HG02588 (cell line): ENCODE results near the gene USH1C.

Experiments used
- ATAC-seq: cut with Tn5 transposase; IDR thresholded peaks from one replicate; pipeline ENCODE4 v1.9.1; 2021; ENCODE audit warnings: mild to moderate bottlenecking, moderate library complexity; ENCODE audit not compliant: unreplicated experiment

Gene USH1C

DNA sequence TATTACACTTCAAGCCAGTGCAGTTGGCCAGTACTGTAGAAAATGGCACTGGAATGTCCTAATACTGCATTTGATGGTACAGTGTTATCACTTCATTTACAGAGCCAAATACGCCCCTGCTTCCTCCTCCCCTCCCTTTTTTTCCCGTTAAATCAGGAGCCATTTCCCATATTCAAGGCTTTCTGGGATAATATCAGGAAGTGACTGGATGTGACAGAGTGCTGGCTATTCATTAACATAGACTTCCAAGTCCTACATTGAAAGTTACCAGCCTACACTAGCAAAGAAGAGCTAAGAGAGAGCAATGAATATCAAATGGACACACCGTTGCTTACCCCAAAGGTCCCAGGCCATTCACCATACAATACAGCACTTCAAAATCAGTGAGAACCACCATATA lies 35.4 kb downstream of the USH1C start:
- ATAC-seq, result no peak

DNA sequence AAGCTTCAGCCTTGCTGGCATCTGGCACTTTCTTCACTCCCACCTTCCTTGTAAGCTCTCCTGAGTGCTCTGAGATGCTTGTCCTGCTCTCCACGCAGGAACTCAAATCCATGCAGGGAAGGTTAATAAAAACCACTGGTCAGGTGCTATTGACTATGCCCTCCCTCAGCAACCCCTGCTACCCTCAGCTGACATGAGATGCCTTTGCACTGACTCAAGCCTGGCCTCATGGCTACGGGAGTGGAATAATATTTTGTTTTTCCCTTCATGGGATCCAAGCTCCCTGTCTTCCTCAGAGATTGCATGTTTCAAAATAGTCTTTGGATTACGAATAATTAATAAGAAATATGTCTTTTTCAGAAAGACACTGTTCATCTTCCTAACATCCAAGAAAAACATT lies 35.9 kb downstream of the USH1C start:
- ATAC-seq, result no peak

DNA sequence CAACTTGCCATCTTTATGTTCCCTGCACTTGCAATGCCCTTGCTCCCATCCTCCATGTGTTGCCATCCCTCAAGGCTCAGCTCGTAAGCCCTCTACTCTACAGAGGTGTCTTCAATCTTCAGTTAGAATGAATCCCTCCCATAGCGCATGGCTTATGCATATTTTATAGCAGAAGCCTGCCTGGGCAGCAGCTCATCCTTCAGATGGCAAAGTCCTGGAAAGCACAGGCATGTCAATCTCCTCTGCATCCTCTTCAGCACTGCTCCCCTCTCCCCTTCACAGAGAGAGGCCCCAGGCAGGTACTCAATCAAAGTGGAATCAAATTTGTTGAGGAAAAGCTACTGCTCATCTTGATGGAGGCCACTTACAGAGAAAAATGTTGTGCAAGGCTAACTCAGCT lies 36.4 kb downstream of the USH1C start:
- ATAC-seq, result no peak

DNA sequence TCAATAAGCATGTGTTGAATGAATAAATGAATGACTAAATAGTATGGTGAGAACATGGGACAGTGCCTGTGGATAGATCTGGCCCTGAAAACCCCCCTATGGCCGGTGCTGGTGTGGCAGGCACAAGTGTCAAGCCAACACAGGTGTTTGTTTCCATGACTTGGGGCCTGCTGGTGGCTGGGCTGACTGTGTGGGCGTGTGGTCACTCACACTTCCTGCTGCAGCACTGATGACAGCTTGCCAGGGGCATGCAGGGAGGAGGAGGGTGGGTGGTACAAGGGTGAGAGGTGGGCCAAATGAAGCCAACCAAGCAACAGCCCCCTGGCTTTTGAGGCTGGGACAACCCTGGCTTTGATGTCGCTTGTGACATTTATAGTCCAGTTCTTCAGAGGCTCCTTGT lies 37.3 kb downstream of the USH1C start:
- ATAC-seq, result peak; percentile 66

DNA sequence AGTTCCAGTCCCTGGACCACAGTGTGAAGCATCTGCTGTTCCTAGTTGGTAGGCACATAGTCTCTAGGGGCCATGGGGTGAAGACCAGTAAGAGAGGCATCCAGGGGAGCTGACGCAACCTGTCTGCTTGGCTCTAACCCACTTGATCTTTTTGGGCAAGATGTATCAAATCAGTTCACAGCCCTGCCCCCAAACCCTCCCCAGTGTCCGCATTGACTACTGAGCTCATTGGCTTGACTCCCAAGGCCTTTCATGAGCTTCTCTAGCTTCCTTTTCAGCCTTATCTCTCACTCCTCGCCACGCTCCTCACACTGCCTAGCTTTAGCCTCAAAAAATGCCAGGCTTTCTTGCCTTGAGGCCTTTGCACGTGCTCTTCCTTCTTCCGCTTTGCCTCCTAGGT lies 37.9 kb downstream of the USH1C start:
- no peak for ATAC-seq

DNA sequence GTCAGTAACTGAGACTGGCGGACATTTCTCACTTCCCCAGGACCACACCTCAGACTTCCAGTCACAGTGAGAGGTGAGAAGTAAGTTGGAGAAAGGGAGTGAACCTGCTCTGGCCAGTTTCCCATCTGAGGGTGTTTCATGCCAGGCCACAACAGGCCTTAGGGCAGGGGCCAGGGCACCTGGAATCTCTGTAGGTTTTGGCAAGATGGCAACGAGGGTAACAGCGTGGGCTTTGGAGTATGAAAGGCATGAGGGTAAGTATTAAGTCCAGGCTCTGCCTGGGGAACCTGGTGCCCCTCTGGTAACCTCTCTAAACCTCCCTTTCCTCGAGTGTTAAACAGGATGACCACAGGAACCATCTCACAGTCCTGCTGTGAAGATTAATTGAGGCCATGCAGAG lies 39.1 kb downstream of the USH1C start:
- no peak for ATAC-seq

DNA sequence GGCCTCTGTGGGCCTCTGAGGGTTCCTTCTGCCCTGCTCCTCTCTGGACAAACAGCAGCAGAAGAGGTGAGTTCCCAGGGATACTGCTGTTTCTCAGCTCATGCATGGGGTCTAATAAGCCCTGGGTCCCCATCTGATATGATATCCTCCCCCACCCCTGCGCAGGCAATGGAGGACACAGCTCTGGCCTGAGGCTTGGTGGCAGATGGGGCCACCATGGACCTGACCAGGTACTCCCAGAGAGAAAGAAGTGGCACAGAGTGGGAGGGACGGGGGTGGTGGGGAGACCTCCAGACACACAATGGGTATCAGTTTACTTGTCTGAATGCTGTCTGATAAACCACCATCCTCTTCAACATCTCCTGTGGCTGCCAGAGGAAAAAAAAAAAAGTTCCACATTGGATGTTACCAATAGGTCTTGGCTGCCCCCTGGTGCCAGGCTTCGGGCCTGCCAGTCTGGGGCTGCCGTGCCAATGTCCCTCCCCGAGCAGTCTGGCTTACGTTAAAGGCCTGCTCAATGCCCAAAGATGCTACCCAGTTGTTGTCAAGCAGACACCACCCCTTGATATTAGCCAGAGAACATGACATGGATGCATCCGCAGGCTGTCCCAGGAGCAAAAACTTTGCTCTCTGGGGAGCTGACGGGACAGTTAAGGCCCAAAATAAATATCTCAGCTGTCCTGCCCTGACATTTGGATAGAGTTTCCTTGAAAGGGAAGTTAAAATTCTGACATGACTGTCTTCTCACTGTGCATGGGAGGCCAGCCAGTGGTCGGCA lies 39.7 kb downstream of the USH1C start:
- ATAC-seq, result peak; percentile 52

DNA sequence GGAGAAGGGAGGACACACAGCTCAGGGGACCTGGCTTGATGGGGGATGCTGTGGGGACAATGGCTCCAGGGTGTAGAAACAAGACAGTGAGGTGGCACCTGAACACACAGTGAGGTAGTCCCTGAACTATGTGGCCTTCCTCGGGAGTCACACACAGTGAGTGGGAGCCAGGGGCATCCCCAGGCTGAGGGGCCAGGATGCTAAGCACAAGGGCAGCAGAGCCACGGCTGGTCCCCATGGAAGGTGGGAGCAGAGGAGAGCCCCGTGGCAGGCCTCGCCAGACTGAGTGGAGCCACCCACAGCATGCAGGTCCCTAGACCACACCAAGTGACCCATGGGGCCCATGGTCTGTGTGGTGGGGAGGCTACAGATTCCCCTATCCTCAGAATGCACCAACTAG lies 41.6 kb downstream of the USH1C start:
- no peak for ATAC-seq

DNA sequence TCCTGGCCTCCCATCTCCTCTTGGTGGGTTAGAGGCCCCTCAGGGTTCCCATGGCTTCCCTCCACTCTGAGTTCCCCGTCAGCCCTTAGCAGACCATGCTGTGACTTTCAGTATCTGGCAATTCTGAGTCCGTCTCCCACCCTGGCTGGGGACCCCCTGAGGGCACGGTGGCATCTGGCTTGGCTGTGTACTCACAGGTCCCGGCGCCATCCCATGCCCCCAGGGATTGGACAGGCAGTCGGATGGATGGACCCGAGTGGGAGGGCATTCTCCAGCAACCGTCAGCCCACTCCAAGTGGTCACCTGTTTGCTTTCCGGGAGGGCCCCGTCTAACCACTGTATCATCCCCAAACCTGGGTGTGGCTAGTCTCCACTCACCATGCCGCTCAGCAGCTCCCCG lies 43.5 kb downstream of the USH1C start:
- no peak for ATAC-seq

DNA sequence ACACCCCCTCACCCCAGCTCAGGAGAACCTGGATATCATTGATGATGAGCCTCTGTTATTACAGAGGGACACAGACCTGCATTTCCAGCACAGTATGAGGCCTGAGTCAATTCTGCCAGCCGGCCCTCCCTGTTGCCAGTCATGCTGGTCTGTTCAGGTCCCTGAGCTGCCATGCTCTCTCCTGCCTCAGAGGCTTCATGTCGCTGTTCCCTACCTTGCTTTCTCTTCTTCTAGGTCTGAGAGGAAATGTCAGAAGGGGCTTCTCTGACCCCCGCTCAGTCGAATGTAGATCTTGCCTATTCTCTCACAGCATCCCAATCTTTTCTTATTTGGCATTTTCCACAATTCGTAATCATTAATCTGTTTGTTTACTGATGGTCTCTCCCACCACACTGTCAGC lies 45.7 kb downstream of the USH1C start:
- no peak for ATAC-seq

DNA sequence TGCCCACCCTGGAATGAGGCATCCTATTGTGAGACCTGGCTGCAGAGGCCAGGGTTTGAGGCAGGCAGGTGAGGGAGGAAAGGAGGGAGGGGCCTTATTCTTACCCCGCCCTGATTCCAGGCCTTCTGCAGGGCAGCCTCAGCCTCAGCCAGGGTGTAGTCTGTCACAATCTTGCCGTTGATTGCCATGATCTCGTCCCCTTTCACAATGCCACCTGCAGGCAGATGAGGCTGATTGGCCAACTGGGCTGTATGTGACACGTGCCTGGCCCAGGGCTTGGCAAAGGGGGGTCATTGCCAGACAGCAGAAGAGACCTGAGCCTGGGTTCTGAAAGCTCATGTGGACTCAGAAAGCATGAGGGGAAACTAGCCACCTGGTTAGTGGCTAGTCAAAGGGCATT lies 46.2 kb downstream of the USH1C start:
- no peak for ATAC-seq

DNA sequence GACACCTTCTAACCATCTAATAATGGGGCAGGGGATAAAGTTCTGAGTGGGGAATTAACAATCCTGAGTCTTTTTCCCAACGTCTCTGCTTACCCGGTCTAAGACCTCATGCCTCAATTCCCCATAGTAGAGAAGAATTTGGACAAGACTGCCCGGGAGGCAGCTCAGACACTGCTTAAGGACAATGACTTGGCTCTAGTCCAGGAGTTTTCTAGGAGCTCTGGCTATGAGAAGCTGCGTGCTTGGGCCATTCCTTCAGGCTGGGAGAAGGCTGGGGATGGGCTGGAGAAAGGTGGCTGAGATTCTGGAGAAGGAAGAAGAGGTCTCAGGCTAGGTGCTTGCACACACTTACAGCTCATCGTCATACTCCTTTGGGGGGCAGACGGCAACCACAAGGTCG lies 47.8 kb downstream of the USH1C start:
- no peak for ATAC-seq

DNA sequence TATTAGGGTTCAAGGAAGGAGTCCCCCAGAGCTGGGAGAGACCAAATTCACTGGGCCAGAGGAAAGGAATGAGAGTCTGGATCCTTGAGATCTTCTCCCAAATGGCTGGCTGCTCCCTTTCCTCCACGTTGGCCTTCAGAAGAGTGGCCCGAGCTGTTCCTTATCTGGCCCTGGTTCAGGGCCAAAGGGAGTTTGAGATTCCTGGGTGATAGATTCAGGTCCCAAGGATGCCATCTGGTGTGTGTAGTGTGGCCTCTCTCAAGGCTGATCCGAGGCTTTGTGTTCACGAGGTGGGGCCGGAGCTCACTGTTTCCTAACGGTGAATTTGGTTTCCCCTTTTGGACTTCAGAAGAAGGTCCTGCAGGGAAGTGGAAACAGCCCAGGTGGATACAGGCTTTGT lies 50.2 kb downstream of the USH1C start:
- ATAC-seq, result no peak

DNA sequence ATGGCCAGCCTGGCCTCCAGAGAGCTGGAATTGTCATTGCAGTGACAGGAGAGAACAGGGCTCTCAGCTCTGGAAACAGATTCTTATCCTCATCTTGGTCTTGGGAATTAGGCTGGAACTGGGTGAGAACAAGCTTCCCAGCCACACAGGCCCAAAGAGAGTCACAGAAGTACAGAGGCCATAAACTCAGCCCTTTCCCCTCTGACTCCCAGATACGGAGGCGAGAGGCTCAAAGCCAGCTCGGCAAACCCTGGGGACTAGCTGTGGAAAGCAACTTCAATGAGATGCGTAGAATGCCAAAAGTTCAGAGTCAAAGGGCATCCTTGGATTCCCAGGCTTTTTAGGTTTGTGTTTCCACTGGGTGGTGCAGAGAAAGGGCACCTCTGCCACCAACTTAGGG lies 53.3 kb downstream of the USH1C start:
- ATAC-seq, result no peak

DNA sequence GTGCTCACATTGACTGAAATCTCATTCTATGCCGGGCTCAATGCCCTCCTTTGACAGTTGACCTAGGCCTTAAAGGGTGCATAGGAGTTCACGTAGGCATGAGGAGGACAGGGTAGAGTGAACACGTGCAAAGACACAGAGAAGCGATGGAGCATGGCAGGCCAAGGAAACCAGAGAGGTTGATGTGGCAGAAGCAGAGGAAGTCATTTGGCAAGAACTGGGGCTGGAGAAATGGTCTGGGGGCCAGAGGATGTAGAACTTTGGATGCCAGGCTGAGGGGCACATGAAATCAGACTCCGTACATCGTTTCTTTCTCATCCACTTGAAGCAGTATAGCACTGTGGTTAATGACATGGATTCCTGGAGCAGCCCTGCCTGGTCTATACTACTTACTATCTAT lies 54.0 kb downstream of the USH1C start:
- no peak for ATAC-seq

DNA sequence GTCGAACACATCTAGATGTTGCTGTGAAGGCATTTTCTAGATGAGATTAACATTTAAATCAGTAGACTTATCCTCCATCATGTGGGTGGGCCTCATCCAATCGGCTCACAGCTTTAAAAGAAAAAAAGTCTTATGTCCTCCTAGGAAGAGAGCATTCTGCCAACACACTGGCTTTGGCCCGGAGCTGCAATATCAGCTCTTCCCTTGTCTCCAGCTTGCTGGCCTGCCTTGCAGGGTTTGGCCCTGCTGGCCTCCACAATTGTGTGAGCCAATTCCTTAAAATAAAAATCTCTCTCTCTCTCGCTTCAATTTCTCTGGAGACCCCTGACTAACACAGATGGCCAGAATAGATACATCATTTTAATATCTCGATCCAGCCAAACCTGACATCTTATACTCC lies 54.5 kb downstream of the USH1C start:
- ATAC-seq, result no peak

DNA sequence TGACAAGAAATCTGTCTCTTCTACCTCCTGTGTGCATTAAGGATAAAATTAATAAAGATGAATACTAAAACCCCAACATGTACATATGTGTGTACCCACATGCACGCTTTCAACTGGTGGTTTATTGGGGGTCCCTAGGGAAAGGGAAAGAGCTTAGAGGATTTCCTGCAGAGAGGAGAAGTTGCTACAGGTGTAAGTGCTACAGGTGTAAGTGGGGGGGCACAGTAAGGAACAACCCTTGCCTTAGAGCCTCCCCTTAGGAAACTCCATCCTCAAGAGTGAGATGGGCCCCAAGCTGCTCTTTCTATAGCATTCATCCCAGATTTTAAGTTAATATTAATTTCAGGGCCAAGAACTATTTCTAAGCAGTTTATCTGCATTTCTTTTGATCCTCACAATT lies 55.7 kb downstream of the USH1C start:
- ATAC-seq, result no peak

DNA sequence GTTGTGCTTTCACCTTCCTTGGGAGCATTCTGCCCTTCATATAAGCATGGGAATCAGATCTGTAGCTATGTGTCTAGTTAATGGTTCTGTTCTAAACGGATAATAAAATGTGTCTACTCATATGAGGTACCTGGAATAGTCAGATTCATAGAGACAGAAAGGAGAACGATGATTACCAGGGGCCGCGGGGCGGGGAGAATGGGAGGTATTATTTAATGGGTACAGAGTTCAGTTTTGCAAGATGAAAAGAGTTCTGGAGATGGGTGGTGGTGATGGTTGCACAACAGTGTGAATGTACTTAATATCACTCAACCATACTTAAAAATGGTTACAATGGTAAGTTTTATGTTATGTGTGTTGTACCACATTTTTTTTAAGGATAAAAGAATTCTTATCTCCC lies 57.6 kb downstream of the USH1C start:
- no peak for ATAC-seq

DNA sequence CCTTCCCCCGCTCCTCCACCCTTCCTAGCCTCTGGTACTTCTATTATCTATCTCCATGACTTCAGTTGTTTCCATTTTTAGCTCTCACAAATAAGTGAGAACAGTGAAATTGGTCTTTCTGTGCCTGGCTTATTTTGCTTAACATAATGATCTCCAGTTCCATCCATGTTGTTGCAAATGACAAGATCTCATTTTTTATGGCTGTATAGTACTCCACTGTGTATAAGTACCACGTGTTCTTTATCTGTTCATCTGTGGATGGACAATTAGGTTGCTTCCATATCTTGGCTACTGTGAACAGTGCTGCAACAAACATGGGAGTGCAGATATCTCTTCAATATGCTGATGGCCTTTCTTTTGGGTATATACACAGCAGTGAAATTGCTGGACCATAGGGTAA lies 60.7 kb downstream of the USH1C start:
- no peak for ATAC-seq

DNA sequence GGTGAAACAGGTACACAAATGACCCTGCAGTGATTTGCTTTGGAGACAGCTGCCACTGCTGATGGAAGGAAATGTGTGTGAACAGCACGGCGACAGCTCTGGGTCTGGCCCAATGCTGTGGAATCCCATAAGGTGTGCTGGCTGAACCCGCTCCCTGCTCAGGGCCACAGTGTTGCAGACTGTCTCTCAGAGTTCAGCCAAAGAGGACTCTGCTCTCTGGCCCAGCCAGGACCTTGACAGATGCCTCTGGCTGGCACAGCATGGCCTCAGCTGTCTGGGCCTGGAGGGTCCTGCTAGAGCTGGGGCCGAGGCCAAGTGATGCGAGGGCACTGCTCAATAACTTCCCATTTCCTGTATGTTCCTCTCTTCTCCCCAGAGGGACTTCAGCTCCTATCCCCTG lies 62.3 kb downstream of the USH1C start:
- ATAC-seq, result no peak

DNA sequence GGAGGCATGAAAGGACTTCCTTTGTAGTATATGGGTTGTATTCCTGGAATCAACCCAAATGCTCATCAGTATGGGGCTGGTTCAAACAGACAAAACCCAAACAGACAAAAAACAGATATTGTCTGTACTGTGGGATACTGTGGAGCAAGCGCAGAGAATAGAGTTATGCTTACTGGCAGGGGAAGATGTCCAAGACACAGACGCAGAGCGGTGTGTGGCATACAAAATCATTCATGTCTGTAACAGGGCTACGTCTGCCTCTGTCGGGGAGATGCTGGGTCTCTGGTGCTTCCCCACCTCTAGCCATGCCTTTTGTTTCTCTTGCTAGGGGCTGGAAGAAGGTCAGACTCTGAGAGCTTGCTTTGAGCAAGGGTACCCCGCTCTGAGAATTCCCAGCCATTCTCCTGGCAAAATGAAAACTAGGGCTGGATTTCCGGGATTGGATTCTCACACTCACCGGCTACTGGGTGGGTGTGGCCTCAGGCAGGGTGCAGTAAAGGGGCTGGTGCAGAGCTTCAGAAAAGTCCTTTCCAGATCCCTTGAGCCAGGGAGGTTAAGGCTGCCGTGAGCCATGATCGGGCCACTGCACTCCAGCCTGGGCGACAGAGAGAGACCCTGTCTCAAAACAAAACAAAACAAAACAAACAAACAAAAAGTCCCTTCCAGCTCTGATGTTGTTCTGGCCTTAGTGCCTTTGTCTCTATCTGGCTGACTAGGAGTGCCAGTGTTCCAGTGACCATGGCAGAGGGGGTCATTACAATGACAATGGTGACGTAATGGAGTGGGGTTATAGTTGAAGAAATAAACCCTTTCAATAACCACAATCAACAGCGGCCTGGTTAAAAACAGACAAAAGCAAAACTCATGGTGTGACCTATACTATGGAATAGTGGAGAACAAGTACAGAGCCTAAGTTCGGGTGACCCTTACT lies 64.7 kb downstream of the USH1C start:
- ATAC-seq, result no peak

DNA sequence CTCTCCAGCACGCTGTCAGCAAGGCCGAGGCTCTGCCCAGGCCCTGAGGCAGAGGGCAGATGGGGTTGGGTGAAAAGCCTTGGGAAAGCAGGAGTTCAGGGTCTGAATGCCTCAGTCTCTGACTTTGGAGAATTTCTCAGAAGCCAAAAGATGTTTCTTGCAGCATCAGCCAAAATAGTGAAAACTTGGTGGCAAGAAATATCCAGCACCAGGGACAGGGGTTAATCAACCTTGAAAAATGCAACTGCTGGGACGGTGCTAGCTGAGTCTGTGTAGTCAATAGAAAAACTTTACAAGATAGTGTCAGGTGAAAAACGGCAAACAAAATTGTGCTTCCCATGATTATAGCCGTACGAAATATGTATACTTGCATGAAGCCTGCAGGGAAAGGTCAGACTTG lies 66.1 kb downstream of the USH1C start:
- ATAC-seq, result no peak
